Measurements from ENCODE around the gene EIF2AK2. TPM values are rescaled to one million over a fixed set of nuclear protein-coding genes. Genes with fewer than 3 reads are reported as not detected.

EIF2AK2 gene
- total RNA-seq, 1 donor from 2014 or later: 57.1 TPM

DNA sequence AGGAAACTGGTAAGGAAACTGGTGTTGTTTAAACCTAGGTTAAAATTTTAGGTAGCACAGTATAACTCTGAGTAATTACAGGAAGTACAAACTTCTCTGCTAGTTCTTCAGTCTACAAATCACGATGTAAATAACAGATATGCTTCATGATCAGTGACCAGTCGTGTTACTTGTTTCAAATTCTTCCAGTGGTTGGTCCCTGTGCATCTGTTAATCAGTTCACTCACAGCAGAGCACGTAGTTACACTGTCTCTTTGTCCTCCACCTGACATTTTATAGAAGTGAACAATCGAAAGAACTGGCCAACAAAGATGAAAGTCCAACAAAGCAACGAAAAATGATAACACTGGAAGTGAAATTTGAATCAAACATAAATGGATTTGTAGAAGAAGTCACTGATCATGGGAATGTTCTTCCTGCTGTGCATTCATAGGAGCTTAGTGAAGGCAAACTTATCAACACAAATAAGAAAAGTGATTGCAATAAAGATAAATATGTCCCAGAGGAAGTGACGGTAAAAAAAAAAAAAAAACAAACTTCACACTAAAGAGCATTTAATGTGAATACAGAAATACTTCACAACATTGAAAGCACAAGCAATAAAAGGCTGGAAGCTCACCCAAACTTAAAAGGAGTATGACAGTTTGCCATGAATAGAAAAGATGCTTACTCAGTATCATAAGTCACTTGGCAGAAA is 7.0 kb downstream of the EIF2AK2 start:
- no peak for TF ChIP-seq CTCF (IDR thresholded peaks at IDR 0.05)
- no peaks in the 10 kb centered on the region for H3K9me3 ChIP-seq
- intact Hi-C loops (cut with DNase I): no loop called here
- H3K27ac ChIP-seq: no peak overlapping the region
- ATAC-seq (no peak), DNase-seq (no peak)
- H3K36me3 ChIP-seq: peaks cover 52% of the 10 kb centered on the region
- no peaks in the 10 kb centered on the region for H3K27me3 ChIP-seq
- no peak overlapping the region for H3K4me3 ChIP-seq
- no peaks in the 10 kb centered on the region for H3K4me1 ChIP-seq

- H3K4me3 ChIP-seq: no peak overlapping the region
- no peaks in the 10 kb centered on the region for H3K9me3 ChIP-seq
- TF ChIP-seq CTCF (IDR thresholded peaks at IDR 0.05): no peak
- peaks cover 65% of the 10 kb centered on the region for H3K36me3 ChIP-seq
- intact Hi-C loops (cut with DNase I): no loop called here
- no peak for DNase-seq
- no peak for ATAC-seq
- no peaks in the 10 kb centered on the region for H3K4me1 ChIP-seq
- no peak overlapping the region for H3K27ac ChIP-seq
- no peaks in the 10 kb centered on the region for H3K27me3 ChIP-seq
These were observed 8.5 kb downstream of the EIF2AK2 start for GRCh38 chr2:37148325-37148724.

GRCh38 chr2:37146062-37146461 is 10.7 kb downstream of the EIF2AK2 start:
- Histone ChIP-seq H3K9me3 (no peaks in the 10 kb centered on the region), H3K36me3 (peaks cover 81% of the 10 kb centered on the region), H3K27ac (no peak overlapping the region), H3K27me3 (no peaks in the 10 kb centered on the region), H3K4me3 (no peak overlapping the region), H3K4me1 (no peaks in the 10 kb centered on the region)
- ATAC-seq (no peak), DNase-seq (no peak)
- intact Hi-C loops (cut with DNase I): no loop called here
- no peak for TF ChIP-seq CTCF (IDR thresholded peaks at IDR 0.05)

GRCh38 chr2:37143974-37144373 is 12.8 kb downstream of the EIF2AK2 start:
- no peaks in the 10 kb centered on the region for H3K27me3 ChIP-seq
- H3K36me3 ChIP-seq: peaks cover 97% of the 10 kb centered on the region
- no peaks in the 10 kb centered on the region for H3K4me1 ChIP-seq
- no peak overlapping the region for H3K4me3 ChIP-seq
- TF ChIP-seq CTCF (IDR thresholded peaks at IDR 0.05): no peak
- intact Hi-C loops (cut with DNase I): no loop called here
- ATAC-seq (no peak), DNase-seq (no peak)
- no peaks in the 10 kb centered on the region for H3K9me3 ChIP-seq
- H3K27ac ChIP-seq: no peak overlapping the region

DNA sequence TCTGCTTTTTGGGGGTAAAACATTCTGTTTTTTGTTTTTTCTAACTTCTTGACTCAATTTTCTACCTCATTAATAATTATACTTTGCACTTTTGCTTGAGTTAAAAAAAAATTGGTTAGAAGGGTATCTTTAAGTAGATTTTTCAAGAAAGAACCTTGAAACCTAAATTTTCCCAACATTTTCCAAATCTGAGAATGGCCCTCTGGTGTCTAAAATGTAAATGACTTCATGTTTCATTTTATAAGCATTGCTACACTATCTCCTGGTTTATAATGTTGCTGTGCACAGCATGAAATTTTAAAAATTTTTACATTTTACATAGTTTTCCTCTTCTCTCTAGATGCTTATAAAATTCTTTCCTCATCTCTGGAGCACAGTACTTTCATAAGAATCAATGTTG is 14.2 kb downstream of the EIF2AK2 start:
- H3K27ac ChIP-seq: no peak overlapping the region
- no peaks in the 10 kb centered on the region for H3K9me3 ChIP-seq
- no peak for TF ChIP-seq CTCF (IDR thresholded peaks at IDR 0.05)
- H3K36me3 ChIP-seq: peaks cover 96% of the 10 kb centered on the region
- H3K27me3 ChIP-seq: no peaks in the 10 kb centered on the region
- intact Hi-C loops (cut with DNase I): no loop called here
- no peaks in the 10 kb centered on the region for H3K4me1 ChIP-seq
- H3K4me3 ChIP-seq: no peak overlapping the region
- DNase-seq (no peak), ATAC-seq (no peak)

DNA sequence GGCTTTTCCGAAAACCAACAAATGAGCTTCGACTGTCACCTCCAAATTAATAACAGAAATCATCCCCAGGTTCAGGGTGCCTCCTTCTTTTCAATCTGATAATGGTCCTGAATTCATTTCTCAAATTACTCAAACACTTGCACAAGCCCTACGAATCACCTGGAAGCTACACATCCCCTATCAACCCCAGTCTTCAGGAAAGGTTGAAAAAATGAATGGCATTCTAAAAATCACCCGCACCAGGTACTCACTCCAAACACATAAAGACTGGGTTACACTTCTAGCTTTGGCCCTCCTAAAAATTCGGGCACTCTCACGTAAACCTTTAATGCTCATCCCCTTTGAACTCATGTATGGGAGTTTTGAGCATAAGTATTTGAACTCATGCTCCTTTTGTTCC is 23.9 kb downstream of the EIF2AK2 start:
- no peak for TF ChIP-seq CTCF (IDR thresholded peaks at IDR 0.05)
- H3K27me3 ChIP-seq: no peaks in the 10 kb centered on the region
- intact Hi-C loops (cut with DNase I): no loop called here
- no peak for ATAC-seq
- no peak overlapping the region for H3K27ac ChIP-seq
- no peaks in the 10 kb centered on the region for H3K4me1 ChIP-seq
- peaks cover 99% of the 10 kb centered on the region for H3K36me3 ChIP-seq
- no peak overlapping the region for H3K4me3 ChIP-seq
- no peak for DNase-seq
- no peaks in the 10 kb centered on the region for H3K9me3 ChIP-seq

Data from upper lobe of right lung (tissue), 1 donor.